Duodenal mucosa (tissue), 2 donors: Measurements from ENCODE around the gene SERTAD3.

ENCODE experiments used
- H3K27ac ChIP-seq: one replicate; pipeline ENCODE4 v1.7.0; 2013; ENCODE audit warnings: low read depth, low read length
- H3K27me3 ChIP-seq, 2 donors: one replicate each; pipeline ENCODE4 v1.7.0; 2013; ENCODE audit warnings: low read length in 2 of 2, control low read depth in 1 of 2; ENCODE audit not compliant: insufficient read depth in 2 of 2, control insufficient read depth in 1 of 2
- H3K36me3 ChIP-seq, 2 donors: one replicate each; pipeline ENCODE4 v1.7.0; 2013; ENCODE audit warnings: low read length in 2 of 2, control low read depth in 1 of 2; ENCODE audit not compliant: insufficient read depth in 2 of 2, control insufficient read depth in 1 of 2
- H3K4me1 ChIP-seq, 2 donors: one replicate each; pipeline ENCODE4 v1.7.0; 2013; ENCODE audit warnings: low read length in 2 of 2, control low read depth in 1 of 2; ENCODE audit not compliant: insufficient read depth in 2 of 2, control insufficient read depth in 1 of 2
- H3K4me3 ChIP-seq, 2 donors: one replicate each; pipeline ENCODE4 v1.7.0; 2013; ENCODE audit warnings: low read length in 2 of 2, low read depth in 1 of 2
- H3K9ac ChIP-seq, 2 donors: one replicate each; pipeline ENCODE4 v1.7.0; 2013; ENCODE audit warnings: low read length in 2 of 2, low read depth in 1 of 2
- H3K9me3 ChIP-seq, 2 donors: one replicate each; pipeline ENCODE4 v1.7.0; 2013; ENCODE audit warnings: low read length in 2 of 2, control low read depth in 1 of 2; ENCODE audit not compliant: control insufficient read depth in 1 of 2

SERTAD3 gene

GRCh38 chr19:40395956-40396355, 48.2 kb downstream of the SERTAD3 start:
- Histone ChIP-seq H3K27ac (no peak overlapping the region), H3K9ac (no peak overlapping the region), H3K27me3 (no peaks in the 10 kb centered on the region), H3K4me3 (no peak overlapping the region), H3K4me1 (peaks cover 2 to 4% of the 10 kb centered on the region in 2 donors), H3K36me3 (no peaks in the 10 kb centered on the region), H3K9me3 (no peaks in the 10 kb centered on the region)

- no peak overlapping the region for H3K4me3 ChIP-seq
- H3K27me3 ChIP-seq, result no peaks in the 10 kb centered on the region
- H3K9me3 ChIP-seq, result no peaks in the 10 kb centered on the region
- no peak overlapping the region for H3K9ac ChIP-seq
- no peaks in the 10 kb centered on the region for H3K36me3 ChIP-seq
- no peak overlapping the region for H3K27ac ChIP-seq
- peaks cover 2 to 4% of the 10 kb centered on the region in 2 donors for H3K4me1 ChIP-seq
Observed at GRCh38 chr19:40394816-40395210, 49.3 kb downstream of the SERTAD3 start.

GRCh38 chr19:40393894-40394815, 50.0 kb downstream of the SERTAD3 start:
- H3K27me3 ChIP-seq, result no peaks in the 10 kb centered on the region
- no peak overlapping the region for H3K27ac ChIP-seq
- H3K36me3 ChIP-seq, result no peaks in the 10 kb centered on the region
- H3K4me1 ChIP-seq, result peaks cover 2 to 3% of the 10 kb centered on the region in 2 donors
- H3K9ac ChIP-seq, result no peak overlapping the region
- no peak overlapping the region for H3K4me3 ChIP-seq
- H3K9me3 ChIP-seq, result no peaks in the 10 kb centered on the region

- Histone ChIP-seq H3K4me3 (no peak overlapping the region), H3K27ac (no peak overlapping the region)
Observed at GRCh38 chr19:40392894-40393517, 51.1 kb downstream of the SERTAD3 start.

GRCh38 chr19:40392123-40392522, 52.0 kb downstream of the SERTAD3 start:
- H3K9me3 ChIP-seq, result no peaks in the 10 kb centered on the region
- H3K4me1 ChIP-seq, result no peaks in the 10 kb centered on the region
- no peak overlapping the region for H3K9ac ChIP-seq
- no peak overlapping the region for H3K4me3 ChIP-seq
- no peak overlapping the region for H3K27ac ChIP-seq
- H3K36me3 ChIP-seq, result no peaks in the 10 kb centered on the region
- H3K27me3 ChIP-seq, result no peaks in the 10 kb centered on the region

More at GRCh38 chr19:40392894-40393517, 51.1 kb downstream of the SERTAD3 start:
- H3K36me3 ChIP-seq, result no peaks in the 10 kb centered on the region
- no peak overlapping the region for H3K9ac ChIP-seq
- H3K9me3 ChIP-seq, result no peaks in the 10 kb centered on the region
- H3K27me3 ChIP-seq, result no peaks in the 10 kb centered on the region
- H3K4me1 ChIP-seq, result no peaks in the 10 kb centered on the region
